Endothelial cell of hepatic sinusoid (primary cell): Measurements from ENCODE around the gene ANO9.
"Not testable (repeated sequence)": the region's sequence is repeated elsewhere in the genome, so short reads cannot be mapped to it uniquely, and the experiment has no call there.

Experiments
- in situ Hi-C: cut with HindIII; loops from 2 replicates; pipeline ENCODE4 v1.10.0; 2017; ENCODE audit warnings: low sequenced_read_pairs

The ANO9 gene

GRCh38 chr11:417652-418342 is 24.0 kb downstream of the ANO9 start:
- in situ Hi-C loops, result no loop called here

GRCh38 chr11:416757-417621 is 24.8 kb downstream of the ANO9 start:
- in situ Hi-C loops, result no loop called here

- in situ Hi-C loops, result no loop called here
Measured at GRCh38 chr11:416051-416756, 25.6 kb downstream of the ANO9 start.

GRCh38 chr11:415640-416041 is 26.2 kb downstream of the ANO9 start:
- in situ Hi-C loops, result no loop called here

GRCh38 chr11:414318-414857 is 27.4 kb downstream of the ANO9 start:
- in situ Hi-C loops, result no loop called here

- in situ Hi-C loops, result no loop called here
Measured at GRCh38 chr11:413120-414081, 28.4 kb downstream of the ANO9 start.

- in situ Hi-C loops, result no loop called here
Measured at GRCh38 chr11:412641-413119, 29.1 kb downstream of the ANO9 start.

GRCh38 chr11:411520-411919 is 30.3 kb downstream of the ANO9 start:
- in situ Hi-C loops, result not testable (repeated sequence)

GRCh38 chr11:410711-411110 is 31.1 kb downstream of the ANO9 start:
- in situ Hi-C loops, result not testable (repeated sequence)

- in situ Hi-C loops, result no loop called here
Measured at GRCh38 chr11:409600-410483, 32.0 kb downstream of the ANO9 start.

- in situ Hi-C loops, result no loop called here
Measured at GRCh38 chr11:409008-409599, 32.7 kb downstream of the ANO9 start.

- in situ Hi-C loops, result no loop called here
Measured at GRCh38 chr11:408154-409007, 33.4 kb downstream of the ANO9 start.

GRCh38 chr11:407651-408123 is 34.1 kb downstream of the ANO9 start:
- in situ Hi-C loops, result no loop called here

- in situ Hi-C loops, result no loop called here
Measured at GRCh38 chr11:406796-407650, 34.8 kb downstream of the ANO9 start.

- in situ Hi-C loops, result no loop called here
Measured at GRCh38 chr11:405954-406795, 35.6 kb downstream of the ANO9 start.
